Muscle of leg (tissue), 11 donors: ENCODE measurements around the gene GNG4. TPM values are rescaled to one million over a fixed set of nuclear protein-coding genes. Genes with fewer than 3 reads are reported as not detected.
"Not testable (repeated sequence)": the region's sequence is repeated elsewhere in the genome, so short reads cannot be mapped to it uniquely, and the experiment has no call there.

ENCODE experiments used
- DNase-seq: peaks from one replicate; pipeline ENCODE4 v3.0.0; 2013
- H3K27ac ChIP-seq: one replicate; pipeline ENCODE4 v1.5.1; 2013; ENCODE audit warnings: mild to moderate bottlenecking, low read length, control low read depth
- H3K27me3 ChIP-seq: one replicate; pipeline ENCODE4 v1.6.1; 2013; ENCODE audit warnings: low read length; ENCODE audit not compliant: control insufficient read depth, insufficient read depth
- H3K36me3 ChIP-seq: one replicate; pipeline ENCODE4 v1.6.1; 2013; ENCODE audit warnings: low read length; ENCODE audit not compliant: control insufficient read depth, insufficient read depth
- H3K4me1 ChIP-seq: one replicate; pipeline ENCODE4 v1.6.1; 2013; ENCODE audit warnings: low read length; ENCODE audit not compliant: control insufficient read depth, insufficient read depth
- H3K4me3 ChIP-seq: one replicate; pipeline ENCODE4 v1.5.1; 2013; ENCODE audit warnings: low read length, control low read depth
- H3K9me3 ChIP-seq: replicated peaks from 2 replicates; pipeline ENCODE4 v1.6.1; 2013; ENCODE audit warnings: low read depth, low read length; ENCODE audit not compliant: control insufficient read depth
- WGBS: methylation state at CpG from one replicate; pipeline ENCODE4 v1.1.5; 2013; ENCODE audit warnings: missing lambda C conversion rate; ENCODE audit not compliant: insufficient coverage; 5-methylcytosine and 5-hydroxymethylcytosine counted together
- polyA plus RNA-seq, 8 donors: library from polyadenylated mRNA; unstranded; fragments of 120-200 nt; gene quantifications; one replicate each; pipeline versions ENCODE4 v1.2.1 to v1.2.3, GENCODE V29; 2013; ENCODE audit warnings: inconsistent platforms in 1 of 8, low replicate concordance in 1 of 8; ENCODE audit not compliant: insufficient read length in 8 of 8, insufficient read depth in 1 of 8
- total RNA-seq: library from RNA; stranded (reverse); fragments of 120-200 nt; gene quantifications from one replicate; pipeline ENCODE4 v1.2.4, GENCODE V29; 2013

GNG4 gene
- total and polyA plus RNA-seq, 9 donors, result 0.27 to 4.0 (median 0.60) TPM

GRCh38 chr1:235612761-235613160 lies 36.8 kb downstream of the GNG4 start:
- WGBS, result 81% methylated on average over 3 of the region's 3 CpGs
- Histone ChIP-seq H3K9me3 (no peaks in the 10 kb centered on the region), H3K4me1 (no peaks in the 10 kb centered on the region), H3K4me3 (no peak overlapping the region), H3K27ac (no peak overlapping the region), H3K27me3 (no peaks in the 10 kb centered on the region), H3K36me3 (no peaks in the 10 kb centered on the region)
- no peak for DNase-seq

GRCh38 chr1:235610157-235610556 lies 39.4 kb downstream of the GNG4 start:
- Histone ChIP-seq H3K4me1 (no peaks in the 10 kb centered on the region), H3K36me3 (no peaks in the 10 kb centered on the region), H3K9me3 (no peaks in the 10 kb centered on the region), H3K27ac (no peak overlapping the region), H3K27me3 (no peaks in the 10 kb centered on the region), H3K4me3 (no peak overlapping the region)
- no peak for DNase-seq
- WGBS, result 84% methylated on average over 4 of the region's 6 CpGs

GRCh38 chr1:235608278-235608677 lies 41.3 kb downstream of the GNG4 start:
- WGBS, result 29% methylated on average over 3 of the region's 3 CpGs
- no peaks in the 10 kb centered on the region for H3K9me3 ChIP-seq

GRCh38 chr1:235607284-235607683 lies 42.3 kb downstream of the GNG4 start:
- DNase-seq, result no peak
- H3K27me3 ChIP-seq, result no peaks in the 10 kb centered on the region
- H3K27ac ChIP-seq, result no peak overlapping the region
- no peaks in the 10 kb centered on the region for H3K36me3 ChIP-seq
- no peaks in the 10 kb centered on the region for H3K9me3 ChIP-seq
- no peak overlapping the region for H3K4me3 ChIP-seq
- 79% methylated on average over 10 of the region's 11 CpGs for WGBS
- H3K4me1 ChIP-seq, result no peaks in the 10 kb centered on the region

More at GRCh38 chr1:235608278-235608677, 41.3 kb downstream of the GNG4 start:
- Histone ChIP-seq H3K27me3 (no peaks in the 10 kb centered on the region), H3K4me1 (no peaks in the 10 kb centered on the region), H3K4me3 (no peak overlapping the region), H3K36me3 (no peaks in the 10 kb centered on the region), H3K27ac (no peak overlapping the region)
- DNase-seq, result no peak

- H3K9me3 ChIP-seq, result no peaks in the 10 kb centered on the region
- no peak overlapping the region for H3K27ac ChIP-seq
- H3K27me3 ChIP-seq, result no peaks in the 10 kb centered on the region
- no peak for DNase-seq
- no peaks in the 10 kb centered on the region for H3K4me1 ChIP-seq
- no peaks in the 10 kb centered on the region for H3K36me3 ChIP-seq
- H3K4me3 ChIP-seq, result no peak overlapping the region
- WGBS, result 61% methylated on average over 4 of the region's 5 CpGs
Measured at GRCh38 chr1:235601104-235601503, 48.5 kb downstream of the GNG4 start.

- Histone ChIP-seq H3K9me3 (no peaks in the 10 kb centered on the region), H3K27ac (no peak overlapping the region), H3K36me3 (no peaks in the 10 kb centered on the region), H3K4me3 (no peak overlapping the region), H3K4me1 (no peaks in the 10 kb centered on the region), H3K27me3 (no peaks in the 10 kb centered on the region)
- DNase-seq, result no peak
- WGBS, result 83% methylated on average over 5 of the region's 5 CpGs
Measured at GRCh38 chr1:235599536-235599935, 50.0 kb downstream of the GNG4 start.

- 81% methylated on average over 3 of the region's 7 CpGs for WGBS
- H3K27ac ChIP-seq, result no peak overlapping the region
- DNase-seq, result peak; percentile 7
- H3K36me3 ChIP-seq, result no peaks in the 10 kb centered on the region
- no peaks in the 10 kb centered on the region for H3K27me3 ChIP-seq
- H3K4me1 ChIP-seq, result no peaks in the 10 kb centered on the region
- no peaks in the 10 kb centered on the region for H3K9me3 ChIP-seq
- no peak overlapping the region for H3K4me3 ChIP-seq
Measured at GRCh38 chr1:235597867-235598553, 51.6 kb downstream of the GNG4 start.

- H3K4me1 ChIP-seq, result no peaks in the 10 kb centered on the region
- H3K4me3 ChIP-seq, result no peak overlapping the region
- H3K27me3 ChIP-seq, result no peaks in the 10 kb centered on the region
- H3K27ac ChIP-seq, result no peak overlapping the region
- DNase-seq, result no peak
- no peaks in the 10 kb centered on the region for H3K9me3 ChIP-seq
- WGBS, result 88% methylated on average over 4 of the region's 8 CpGs
- no peaks in the 10 kb centered on the region for H3K36me3 ChIP-seq
Measured at GRCh38 chr1:235595079-235595478, 54.5 kb downstream of the GNG4 start.

- 84% methylated on average over 19 of the region's 20 CpGs for WGBS
- H3K9me3 ChIP-seq, DNase-seq, H3K27ac ChIP-seq, H3K27me3 ChIP-seq, H3K4me1 ChIP-seq, H3K4me3 ChIP-seq, H3K36me3 ChIP-seq: not testable (repeated sequence)
Measured at GRCh38 chr1:235594281-235594895, 55.2 kb downstream of the GNG4 start.

GRCh38 chr1:235588916-235589515 lies 60.6 kb downstream of the GNG4 start:
- Histone ChIP-seq H3K27ac (no peak overlapping the region), H3K4me1 (no peaks in the 10 kb centered on the region), H3K4me3 (no peak overlapping the region), H3K36me3 (no peaks in the 10 kb centered on the region), H3K27me3 (no peaks in the 10 kb centered on the region), H3K9me3 (peaks cover 6% of the 10 kb centered on the region)
- no peak for DNase-seq
- WGBS, result 84% methylated on average over 11 of the region's 12 CpGs
